HCT116 (cell line): ENCODE results near the gene FBXO42. TPM values are rescaled to one million over a fixed set of nuclear protein-coding genes. Genes with fewer than 3 reads are reported as not detected.

Source experiments
- ATAC-seq: fragments of 200-7000 bp; cut with Tn5 transposase; 2 replicates; pipeline ENCODE4 v1.9.1; 2020; ENCODE audit warnings: mild to moderate bottlenecking, moderate library complexity
- BruUV-seq: library from RNA; stranded (reverse); fragments of 400-500 nt; replicated peaks from 2 replicates; lab custom pipeline; 2021; lab: Mats Ljungman, UMichigan
- CTCF ChIA-PET: fragments of 300-600 bp; sonication (Branson Sonifier 250); formaldehyde crosslinking; loops from one replicate; lab custom pipeline; 2021; ENCODE audit warnings: antibody characterized with exemption; lab: Charles Lee
- POLR2A ChIA-PET: fragments of 300-600, 350-600 bp; sonication (Branson Sonifier 250); formaldehyde crosslinking; loops from one replicate; lab custom pipeline; 2021; ENCODE audit warnings: antibody characterized with exemption; lab: Charles Lee
- RAD21 ChIA-PET, 2 experiments: fragments of 300-600 bp; sonication (Branson Sonifier 250); formaldehyde crosslinking; loops; one replicate each; lab custom pipeline; 2023; ENCODE audit warnings: low total read pairs in 2 of 2; ENCODE audit not compliant: uncharacterized antibody in 2 of 2, unreplicated experiment in 2 of 2, low non-redundant PET in 1 of 2; lab: Charles Lee
- DNase-seq: peaks from one replicate; pipeline ENCODE4 v3.0.0-alpha.2; 2010; ENCODE audit warnings: low read depth, low spot score
- H2AFZ ChIP-seq: fragments of 200-600 bp; shearing (Covaris generic), sonication (generic); 2 replicates; pipeline ENCODE4 v1.6.1; 2017; ENCODE audit warnings: low read depth, mixed run types, mixed read lengths, antibody characterized with exemption, low read length; ENCODE audit not compliant: poor library complexity, severe bottlenecking
- H3K27ac ChIP-seq: 2 replicates; pipeline ENCODE4 v1.5.1; 2012; ENCODE audit warnings: low read depth, low read length
- H3K27me3 ChIP-seq: fragments of 200-600 bp; sonication (generic); 2 replicates; pipeline ENCODE4 v1.6.1; 2016; ENCODE audit warnings: mixed run types, low read length, mixed read lengths; ENCODE audit not compliant: insufficient read depth
- H3K36me3 ChIP-seq, 2 experiments: fragments of 200-500 bp in 1 of 2; fragments of 200-600 bp in 1 of 2; sonication (Bioruptor generic) in 1 of 2; sonication (generic) in 1 of 2; 2 replicates each; pipeline versions ENCODE4 v1.5.1 to v1.6.1; 2014 to 2016; ENCODE audit warnings: low read length in 2 of 2, inconsistent platforms in 1 of 2, mixed read lengths in 1 of 2, mixed run types in 1 of 2; ENCODE audit not compliant: insufficient read depth in 2 of 2, control insufficient read depth in 1 of 2
- H3K4me1 ChIP-seq, 2 experiments: fragments of 200-600 bp in 1 of 2; sonication (generic) in 1 of 2; 2 replicates each; pipeline versions ENCODE4 v1.5.1 to v1.6.1; 2012 to 2017; ENCODE audit warnings: low read length in 2 of 2, inconsistent platforms in 1 of 2, mild to moderate bottlenecking in 1 of 2, mixed read lengths in 1 of 2, mixed run types in 1 of 2, moderate library complexity in 1 of 2; ENCODE audit not compliant: insufficient read depth in 2 of 2, control insufficient read depth in 1 of 2
- H3K4me2 ChIP-seq: fragments of 200-600 bp; sonication (generic); 2 replicates; pipeline ENCODE4 v1.6.1; 2017; ENCODE audit warnings: mixed run types, low read length, mixed read lengths
- H3K4me3 ChIP-seq, 2 experiments: fragments of 200-600 bp in 1 of 2; sonication (generic) in 1 of 2; replicated peaks in 1 of 2; 2 replicates each; pipeline ENCODE4 v1.5.1; 2011 to 2016; ENCODE audit warnings: low read length in 2 of 2, control low read depth in 1 of 2, low read depth in 1 of 2, mild to moderate bottlenecking in 1 of 2, mixed read lengths in 1 of 2, mixed run types in 1 of 2
- H3K79me2 ChIP-seq: fragments of 200-600 bp; sonication (generic); 2 replicates; pipeline ENCODE4 v1.6.1; 2017; ENCODE audit warnings: mild to moderate bottlenecking, mixed run types, low read length, moderate library complexity, mixed read lengths; ENCODE audit not compliant: insufficient read depth
- H3K9ac ChIP-seq: fragments of 200-600 bp; sonication (generic); 2 replicates; pipeline ENCODE4 v1.6.1; 2016; ENCODE audit warnings: low read length, mixed read lengths
- H3K9me2 ChIP-seq: fragments of 200-600 bp; sonication (generic), shearing (Covaris generic); 2 replicates; pipeline ENCODE4 v1.6.1; 2017; ENCODE audit warnings: mixed run types, mild to moderate bottlenecking, moderate library complexity; ENCODE audit not compliant: insufficient read depth
- H3K9me3 ChIP-seq, 2 experiments: fragments of 200-500 bp in 1 of 2; fragments of 200-600 bp in 1 of 2; sonication (Bioruptor generic) in 1 of 2; sonication (generic) in 1 of 2; 2 replicates each; pipeline ENCODE4 v1.6.1; 2014 to 2017; ENCODE audit warnings: low read length in 2 of 2, mixed read lengths in 2 of 2, inconsistent platforms in 1 of 2, low read depth in 1 of 2, mild to moderate bottlenecking in 1 of 2, mixed run types in 1 of 2, moderate library complexity in 1 of 2; ENCODE audit not compliant: control insufficient read depth in 1 of 2, insufficient read depth in 1 of 2
- H4K20me1 ChIP-seq: fragments of 200-600 bp; sonication (generic), shearing (Covaris generic); 2 replicates; pipeline ENCODE4 v1.6.1; 2017; ENCODE audit warnings: mixed run types, mild to moderate bottlenecking, moderate library complexity; ENCODE audit not compliant: insufficient read depth
- ATF3 ChIP-seq: IDR thresholded peaks from 2 replicates; pipeline ENCODE4 v1.6.1; 2012
- CBX3 ChIP-seq: IDR thresholded peaks from 2 replicates; pipeline ENCODE4 v1.6.1; 2012; ENCODE audit warnings: low read depth
- CEBPB ChIP-seq: IDR thresholded peaks from 2 replicates; pipeline ENCODE4 v1.6.1; 2012; ENCODE audit warnings: low read depth
- EGR1 ChIP-seq: IDR thresholded peaks from 2 replicates; pipeline ENCODE4 v1.6.1; 2012; ENCODE audit warnings: low read depth
- ELF1 ChIP-seq: IDR thresholded peaks from 2 replicates; pipeline ENCODE4 v1.6.1; 2012; ENCODE audit warnings: low read depth, borderline replicate concordance
- POLR2AphosphoS5 ChIP-seq: IDR thresholded peaks from 2 replicates; pipeline ENCODE4 v1.6.1; 2011; ENCODE audit warnings: mild to moderate bottlenecking, low read depth, low read length, moderate library complexity
- RAD21 ChIP-seq: IDR thresholded peaks from 2 replicates; pipeline ENCODE4 v1.6.1; 2012; ENCODE audit warnings: low read depth, mild to moderate bottlenecking
- REST ChIP-seq: IDR thresholded peaks from 2 replicates; pipeline ENCODE4 v1.6.1; 2012; ENCODE audit warnings: low read depth
- SP1 ChIP-seq: IDR thresholded peaks from 2 replicates; pipeline ENCODE4 v1.6.1; 2012; ENCODE audit warnings: low read depth
- SRF ChIP-seq: IDR thresholded peaks from 2 replicates; pipeline ENCODE4 v1.6.1; 2012; ENCODE audit warnings: low read depth
- ZNF274 ChIP-seq: fragments of 200-500 bp; sonication (Bioruptor generic); IDR thresholded peaks from 2 replicates; pipeline ENCODE4 v1.6.1; 2014; ENCODE audit warnings: mild to moderate bottlenecking, low read depth, low read length, inconsistent platforms
- intact Hi-C: fragments of 100-400 bp; cut with micrococcal nuclease; formaldehyde crosslinking; loops from 2 replicates; pipeline ENCODE4 v1.10.0; 2022
- total RNA-seq: library from RNA; stranded (reverse); gene quantifications from one replicate; pipeline ENCODE4 v1.2.1, GENCODE V29; 2021; ENCODE audit not compliant: unreplicated experiment
- TF ChIP-seq, protein P1 (sequence below): IDR thresholded peaks from 2 replicates; pipeline ENCODE4 v1.6.1; 2011; ENCODE audit warnings: mild to moderate bottlenecking, low read length, moderate library complexity; ENCODE audit not compliant: insufficient replicate concordance; ENCODE audit errors: extremely low read depth

FBXO42 gene
- total RNA-seq, 1 experiment from 2014 or later, result 20.6 TPM

GRCh38 chr1:16218674-16219071 is 133.6 kb downstream of the FBXO42 start:
- RAD21 ChIA-PET, result no interaction called here
- intact Hi-C loops, result no loop called here

More at GRCh38 chr1:16218674-16219071, 133.6 kb downstream of the FBXO42 start:
- DNase-seq (no peak), ATAC-seq (no peak)
- H3K4me3 ChIP-seq, result no peak overlapping the region
- no peaks in the 10 kb centered on the region for H3K79me2 ChIP-seq
- no peak overlapping the region for H3K27ac ChIP-seq
- no peak overlapping the region for H2AFZ ChIP-seq
- ChIA-PET POLR2A (no interaction called here), CTCF (interaction anchor here (0.8 kb wide), 1 partner anchor 136 kb away, joined by 3 read pairs; no protein-coding TSS in a partner anchor)
- BruUV-seq, result no TSS peak
- no peaks in the 10 kb centered on the region for H3K9me2 ChIP-seq
- peaks cover 14 to 34% of the 10 kb centered on the region in 2 experiments for H3K4me1 ChIP-seq
- no peaks in the 10 kb centered on the region for H3K36me3 ChIP-seq
- no peaks in the 10 kb centered on the region for H3K27me3 ChIP-seq
- H3K9ac ChIP-seq, result no peak overlapping the region
- H3K9me3 ChIP-seq, result no peaks in the 10 kb centered on the region
- no peaks in the 10 kb centered on the region for H4K20me1 ChIP-seq
- H3K4me2 ChIP-seq, result no peak overlapping the region
- TF ChIP-seq CEBPB (no peak), SP1 (no peak), RAD21 (no peak), ATF3 (no peak), CBX3 (no peak), ZNF274 (no peak), SRF (no peak), REST (no peak), EGR1 (no peak), POLR2AphosphoS5 (no peak), ELF1 (no peak)
- TF ChIP-seq, protein P1, sequence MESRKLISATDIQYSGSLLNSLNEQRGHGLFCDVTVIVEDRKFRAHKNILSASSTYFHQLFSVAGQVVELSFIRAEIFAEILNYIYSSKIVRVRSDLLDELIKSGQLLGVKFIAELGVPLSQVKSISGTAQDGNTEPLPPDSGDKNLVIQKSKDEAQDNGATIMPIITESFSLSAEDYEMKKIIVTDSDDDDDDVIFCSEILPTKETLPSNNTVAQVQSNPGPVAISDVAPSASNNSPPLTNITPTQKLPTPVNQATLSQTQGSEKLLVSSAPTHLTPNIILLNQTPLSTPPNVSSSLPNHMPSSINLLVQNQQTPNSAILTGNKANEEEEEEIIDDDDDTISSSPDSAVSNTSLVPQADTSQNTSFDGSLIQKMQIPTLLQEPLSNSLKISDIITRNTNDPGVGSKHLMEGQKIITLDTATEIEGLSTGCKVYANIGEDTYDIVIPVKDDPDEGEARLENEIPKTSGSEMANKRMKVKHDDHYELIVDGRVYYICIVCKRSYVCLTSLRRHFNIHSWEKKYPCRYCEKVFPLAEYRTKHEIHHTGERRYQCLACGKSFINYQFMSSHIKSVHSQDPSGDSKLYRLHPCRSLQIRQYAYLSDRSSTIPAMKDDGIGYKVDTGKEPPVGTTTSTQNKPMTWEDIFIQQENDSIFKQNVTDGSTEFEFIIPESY, result no peak
